Panc1 (cell line): ENCODE results near the gene GPR157. TPM values are rescaled to one million over a fixed set of nuclear protein-coding genes. Genes with fewer than 3 reads are reported as not detected.

Experiments used
- ATAC-seq: fragments of 200-7000 bp; cut with Tn5 transposase; 2 replicates; pipeline ENCODE4 v1.9.1; 2020; ENCODE audit warnings: mild to moderate bottlenecking, moderate library complexity
- BruUV-seq: library from RNA; stranded (reverse); fragments of 400-500 nt; replicated peaks from 2 replicates; lab custom pipeline; 2021; lab: Mats Ljungman, UMichigan
- CTCF ChIA-PET: fragments of 300-600 bp; sonication (Branson Sonifier 250); formaldehyde crosslinking; loops from one replicate; lab custom pipeline; 2022; ENCODE audit warnings: antibody characterized with exemption; lab: Charles Lee
- POLR2A ChIA-PET: fragments of 300-600 bp; sonication (Branson Sonifier 250); formaldehyde crosslinking; loops from one replicate; lab custom pipeline; 2022; ENCODE audit warnings: antibody characterized with exemption; lab: Charles Lee
- DNase-seq: peaks from one replicate; pipeline ENCODE4 v3.0.0-alpha.2; 2010; ENCODE audit warnings: low read depth, low spot score
- H3K27ac ChIP-seq: 2 replicates; pipeline ENCODE4 v1.5.1; 2011; ENCODE audit warnings: mild to moderate bottlenecking, low read length, inconsistent platforms
- H3K27me3 ChIP-seq: fragments of 200-500 bp; sonication (Bioruptor generic); 2 replicates; pipeline ENCODE4 v1.6.0; 2014; ENCODE audit warnings: low read length, inconsistent platforms; ENCODE audit not compliant: control insufficient read depth, insufficient read depth
- H3K36me3 ChIP-seq: fragments of 200-500 bp; sonication (Bioruptor generic); 2 replicates; pipeline ENCODE4 v1.5.1; 2014; ENCODE audit warnings: inconsistent platforms, mild to moderate bottlenecking, low read length, moderate library complexity; ENCODE audit not compliant: control insufficient read depth, insufficient read depth
- H3K4me1 ChIP-seq: 2 replicates; pipeline ENCODE4 v1.5.1; 2011; ENCODE audit warnings: inconsistent platforms, mild to moderate bottlenecking, low read length, moderate library complexity; ENCODE audit not compliant: control insufficient read depth, insufficient read depth
- H3K4me3 ChIP-seq, 2 experiments: 2 replicates each; pipeline ENCODE4 v1.5.1; 2011 to 2012; ENCODE audit warnings: low read depth in 2 of 2, low read length in 2 of 2, mild to moderate bottlenecking in 2 of 2, inconsistent platforms in 1 of 2, moderate library complexity in 1 of 2
- H3K9me3 ChIP-seq: fragments of 200-500 bp; sonication (Bioruptor generic); 2 replicates; pipeline ENCODE4 v1.5.1; 2014; ENCODE audit warnings: low read depth, mild to moderate bottlenecking, inconsistent platforms, low read length, moderate library complexity; ENCODE audit not compliant: control insufficient read depth, insufficient read depth
- CTCF ChIP-seq: fragments of 450-650 bp; IDR thresholded peaks from 2 replicates; pipeline ENCODE4 v1.5.1; 2017; ENCODE audit warnings: mild to moderate bottlenecking
- POLR2AphosphoS5 ChIP-seq: IDR thresholded peaks from 2 replicates; pipeline ENCODE4 v1.6.1; 2012; ENCODE audit warnings: mild to moderate bottlenecking, low read depth, low read length, moderate library complexity
- REST ChIP-seq, 2 experiments: IDR thresholded peaks; 2 replicates each; pipeline ENCODE4 v1.6.1; 2011 to 2012; ENCODE audit warnings: low read depth in 2 of 2, control low read depth in 1 of 2, low read length in 1 of 2, mild to moderate bottlenecking in 1 of 2, moderate library complexity in 1 of 2; ENCODE audit not compliant: insufficient read depth in 1 of 2
- SIN3A ChIP-seq: IDR thresholded peaks from 2 replicates; pipeline ENCODE4 v1.6.1; 2012; ENCODE audit warnings: low read depth, mild to moderate bottlenecking, low read length, moderate library complexity, borderline replicate concordance; ENCODE audit not compliant: insufficient read depth
- TCF7L2 ChIP-seq: IDR thresholded peaks from 2 replicates; pipeline ENCODE4 v1.6.1; 2011; ENCODE audit warnings: mild to moderate bottlenecking, low read depth, low read length, inconsistent platforms
- in situ Hi-C: cut with HindIII; loops from 2 replicates; pipeline ENCODE4 v1.10.0; 2016; ENCODE audit warnings: low sequenced_read_pairs, low pct_unique_long_range_greater_than_20kb
- intact Hi-C: fragments of 100-400 bp; cut with micrococcal nuclease; formaldehyde crosslinking; loops from one replicate; pipeline ENCODE4 v1.10.0; 2022; ENCODE audit not compliant: unreplicated experiment
- total RNA-seq: library from RNA; stranded (reverse); gene quantifications from one replicate; pipeline ENCODE4 v1.2.1, GENCODE V29; 2021; ENCODE audit not compliant: unreplicated experiment

Gene GPR157
- total RNA-seq, 1 experiment from 2014 or later, result 19.8 TPM

- BruUV-seq, result no TSS peak
- POLR2A ChIA-PET, result no interaction called here
- H3K27ac ChIP-seq, result no peak overlapping the region
- no peak for ATAC-seq
- DNase-seq, result no peak
- H3K9me3 ChIP-seq, result no peaks in the 10 kb centered on the region
- in situ Hi-C loops (no loop called here), intact Hi-C loops (no loop called here)
- TF ChIP-seq TCF7L2, result no peak
- TF ChIP-seq POLR2AphosphoS5, result no peak
- TF ChIP-seq REST (IDR thresholded peaks at IDR 0.05; ENCODE audit: insufficient read depth in 1 of 2, low read depth in 2 of 2, low read length in 1 of 2), result no peak
- no peak for TF ChIP-seq CTCF
- no peak for TF ChIP-seq SIN3A
- no peaks in the 10 kb centered on the region for H3K4me1 ChIP-seq
- H3K27me3 ChIP-seq, result no peaks in the 10 kb centered on the region; the same call in 1 of the 2 replicates
- H3K36me3 ChIP-seq, result no peaks in the 10 kb centered on the region
- CTCF ChIA-PET, result no interaction called here
- no peak overlapping the region for H3K4me3 ChIP-seq
Measured at GRCh38 chr1:9050803-9051202, 78.1 kb downstream of the GPR157 start.

Other genes starting within 250 kb of the GPR157 start
- gene CA6, start 183.2 kb downstream of the GPR157 start, total RNA-seq, result not detected
- gene SLC2A7, start 102.7 kb downstream of the GPR157 start, total RNA-seq, result not detected
- 0.26 TPM for gene SLC2A5, start 59.5 kb downstream of the GPR157 start, total RNA-seq
- gene H6PD, start 105.7 kb upstream of the GPR157 start, total RNA-seq, result 23.5 TPM
- gene SPSB1, start 163.8 kb upstream of the GPR157 start, total RNA-seq, result 73.7 TPM